Measurements from ENCODE around the gene PLCB3.

PLCB3 gene

DNA sequence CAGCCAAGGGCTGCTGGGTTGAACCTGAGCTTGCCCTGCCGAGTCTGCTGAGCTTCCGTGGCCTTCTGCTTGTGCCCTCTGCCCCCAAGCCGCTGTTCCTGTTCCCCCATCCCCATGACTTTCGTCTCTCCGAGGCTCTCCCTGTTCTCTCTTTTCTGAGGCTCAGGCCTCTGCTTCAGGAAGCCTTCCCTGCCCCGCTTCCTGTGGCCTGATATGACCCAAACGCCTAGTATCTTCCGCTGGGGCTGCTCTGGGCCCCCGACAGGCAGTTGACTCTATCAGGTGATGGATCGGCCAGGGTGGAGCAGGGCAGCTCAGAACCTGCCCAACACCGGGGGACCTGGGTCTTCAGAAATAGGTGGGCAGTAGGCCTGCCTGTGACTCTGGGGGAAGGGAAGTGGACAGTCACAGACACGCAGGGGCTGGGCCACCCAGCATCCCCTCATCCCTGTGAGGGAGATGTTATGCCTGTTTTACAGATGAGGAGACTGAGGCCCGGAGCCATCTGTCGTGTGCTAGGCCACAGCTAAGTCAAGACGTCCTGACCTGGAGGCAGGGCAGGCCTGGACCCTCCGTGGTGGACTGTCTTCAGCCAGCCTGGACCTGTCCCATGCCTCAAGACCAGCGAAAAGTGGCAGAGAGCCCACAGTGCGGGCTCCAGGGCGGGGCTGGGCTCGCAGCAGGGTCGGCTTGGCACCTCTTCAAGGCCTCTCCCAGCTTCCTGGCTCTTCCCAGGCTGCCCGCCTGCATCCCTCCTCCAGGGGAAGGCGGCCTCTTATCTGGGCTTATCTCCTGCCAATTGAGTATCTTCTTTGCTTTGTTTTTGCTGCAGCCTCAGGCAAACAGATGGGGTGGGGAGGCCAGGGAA lies 16.9 kb downstream of the PLCB3 start:
- DNase-seq = no peak

DNA sequence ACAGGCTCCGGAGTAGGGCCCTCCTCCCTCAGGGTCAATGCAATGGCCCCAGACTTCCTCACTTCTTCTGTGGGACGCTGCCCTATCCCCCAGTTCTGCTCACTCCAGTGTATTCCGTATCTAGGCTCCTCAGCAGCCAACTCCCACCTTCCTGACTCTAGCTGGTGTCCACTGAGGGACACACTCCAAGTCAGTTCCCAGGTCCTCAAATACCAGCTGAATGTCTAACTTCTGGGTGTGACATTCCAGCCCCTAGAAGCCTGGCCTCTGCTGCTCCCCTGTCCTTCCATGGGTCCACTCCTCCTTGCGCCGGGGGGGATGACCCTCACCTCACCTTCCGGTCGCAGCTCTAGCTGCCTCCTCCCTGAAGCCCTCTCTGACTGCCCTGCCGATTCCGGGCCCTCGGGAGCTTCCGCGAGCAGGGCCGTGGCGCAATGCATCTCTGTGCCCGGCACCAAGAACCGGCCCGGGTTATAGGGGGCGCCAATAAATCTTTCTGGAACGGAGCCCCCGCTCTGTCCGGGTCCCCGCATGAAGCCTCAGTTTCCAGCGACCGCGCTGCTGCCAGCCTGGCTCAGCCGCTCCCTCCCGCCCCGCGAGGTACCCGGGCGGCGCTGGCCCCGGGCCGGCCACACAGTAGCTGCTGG lies 17.7 kb downstream of the PLCB3 start:
- DNase-seq = peak; percentile 45 to 65

DNA sequence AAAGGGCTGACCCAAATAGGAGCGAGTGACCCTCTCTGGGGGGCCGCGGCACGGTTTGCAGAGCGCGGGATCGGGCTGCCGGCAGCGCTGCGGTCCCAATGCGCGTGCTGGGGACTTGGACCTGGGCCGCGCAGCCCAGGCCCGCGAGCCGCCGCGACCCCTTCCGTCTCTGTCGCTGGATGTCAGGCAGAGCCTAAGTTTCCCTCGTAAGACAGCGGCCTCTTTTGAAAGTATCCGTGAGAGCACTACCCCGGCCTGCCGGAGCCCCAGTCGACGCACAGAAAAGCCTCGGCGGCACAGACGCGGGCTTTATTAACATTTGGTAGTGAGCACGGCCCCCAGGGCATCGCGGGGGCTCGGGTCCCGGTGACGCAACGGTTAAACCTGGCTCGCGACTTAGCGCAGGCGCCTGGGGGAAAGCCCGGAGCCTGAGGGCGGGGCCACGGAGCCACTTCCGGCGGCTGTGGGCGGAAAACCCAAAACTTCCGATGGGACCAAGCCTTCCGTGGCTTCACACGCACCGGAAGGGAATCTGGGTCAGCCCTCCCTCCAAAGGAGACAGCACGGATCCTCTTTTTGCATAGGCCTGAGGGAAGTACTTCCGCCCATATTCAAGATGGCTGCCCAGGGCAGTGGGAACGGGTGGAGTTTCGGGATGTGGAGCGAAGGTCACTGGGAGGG lies 18.4 kb downstream of the PLCB3 start:
- DNase-seq = peak; percentile 99

DNA sequence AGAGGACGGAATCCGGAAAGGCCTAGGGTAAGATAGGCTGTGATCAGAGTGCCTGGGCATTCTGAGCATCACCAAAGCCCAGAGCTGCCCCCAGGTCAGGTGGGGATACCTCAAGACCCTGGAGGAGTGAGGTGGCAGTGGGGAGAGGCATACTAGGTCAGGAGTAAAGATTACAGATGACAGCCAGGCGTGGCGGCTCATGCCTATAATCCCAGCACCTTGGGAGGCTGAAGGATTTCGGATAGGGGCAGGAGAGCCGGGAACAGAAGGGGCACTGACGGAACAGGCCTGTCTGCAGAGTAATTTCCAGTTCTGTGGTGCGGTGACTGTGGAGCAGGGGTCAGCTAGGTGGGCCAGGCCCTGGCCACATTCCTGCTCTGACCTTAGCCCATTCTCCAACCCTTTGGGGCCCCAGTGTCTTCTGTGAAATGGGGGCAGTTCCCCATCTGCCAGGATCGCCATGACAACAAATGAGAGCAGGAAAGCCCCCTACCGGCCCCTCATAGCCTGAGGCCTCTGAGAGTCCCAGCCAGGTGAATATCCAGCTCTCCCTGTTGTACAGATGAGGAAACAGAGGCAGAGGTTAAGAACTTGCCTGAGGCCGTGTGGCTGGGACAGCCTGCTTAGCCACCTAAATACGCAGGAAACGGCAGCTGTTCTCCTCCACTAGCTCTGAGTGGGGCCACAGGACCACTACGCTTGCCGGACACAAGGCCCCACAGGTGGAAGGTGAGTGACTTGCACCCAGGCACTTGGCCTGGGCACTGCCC lies 23.9 kb downstream of the PLCB3 start:
- no peak for DNase-seq

DNA sequence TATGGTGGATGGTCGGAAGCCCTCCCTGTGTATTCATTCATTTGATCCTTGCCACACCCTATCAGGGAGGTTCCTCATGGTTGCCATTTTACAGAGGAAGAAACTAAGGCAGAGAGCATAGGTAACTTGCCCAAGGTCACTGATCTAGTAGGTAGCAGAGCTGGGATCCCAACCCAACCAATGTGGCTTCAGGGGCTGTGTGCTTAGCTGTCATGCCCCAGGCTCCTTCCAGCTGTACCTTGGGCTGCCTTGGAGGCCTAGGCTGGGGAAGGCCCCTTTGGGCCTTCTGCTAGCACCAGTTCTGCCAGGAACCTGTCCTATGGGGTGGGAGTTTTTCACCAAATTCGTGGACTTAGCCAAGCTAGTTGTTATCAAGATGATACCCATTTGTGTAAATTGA lies 24.5 kb downstream of the PLCB3 start:
- no peak for DNase-seq

DNA sequence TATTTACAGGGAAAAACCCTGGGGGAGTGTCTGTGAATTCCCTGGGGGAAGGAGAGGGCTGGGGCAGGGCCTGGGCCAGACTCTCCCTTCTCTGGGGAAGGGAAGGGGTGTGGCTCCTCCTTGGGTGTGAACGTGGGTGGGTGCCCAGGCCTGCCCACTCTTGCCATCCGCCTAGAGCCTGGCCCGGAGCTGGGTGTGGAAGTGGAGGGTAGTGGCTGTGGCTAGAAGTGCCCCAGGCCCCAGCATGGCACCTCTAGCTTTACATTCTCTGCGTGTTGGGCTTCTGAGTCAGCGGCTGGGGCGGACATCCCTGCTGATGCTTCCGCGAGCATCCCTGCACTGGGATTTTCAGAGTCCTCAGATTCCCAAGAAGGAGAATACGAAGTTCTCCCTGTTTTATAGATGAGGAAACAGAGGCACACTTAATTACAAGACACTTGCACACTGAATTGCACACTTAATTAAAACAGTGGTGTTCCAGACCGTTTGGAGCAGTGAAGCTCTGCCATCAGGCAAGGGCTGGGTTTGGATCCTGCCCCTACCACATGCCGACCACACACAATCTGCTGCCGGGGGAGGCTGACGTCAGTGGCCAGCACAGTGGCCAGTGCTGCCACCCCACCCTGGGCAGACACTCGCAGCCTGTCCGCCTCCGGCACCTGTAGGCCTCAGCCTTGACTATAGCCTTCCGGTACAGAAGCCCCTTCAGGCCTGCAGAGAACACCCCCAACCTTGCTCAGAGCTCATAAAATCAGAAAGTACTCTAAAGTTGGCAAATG lies 25.5 kb downstream of the PLCB3 start:
- DNase-seq = no peak

DNA sequence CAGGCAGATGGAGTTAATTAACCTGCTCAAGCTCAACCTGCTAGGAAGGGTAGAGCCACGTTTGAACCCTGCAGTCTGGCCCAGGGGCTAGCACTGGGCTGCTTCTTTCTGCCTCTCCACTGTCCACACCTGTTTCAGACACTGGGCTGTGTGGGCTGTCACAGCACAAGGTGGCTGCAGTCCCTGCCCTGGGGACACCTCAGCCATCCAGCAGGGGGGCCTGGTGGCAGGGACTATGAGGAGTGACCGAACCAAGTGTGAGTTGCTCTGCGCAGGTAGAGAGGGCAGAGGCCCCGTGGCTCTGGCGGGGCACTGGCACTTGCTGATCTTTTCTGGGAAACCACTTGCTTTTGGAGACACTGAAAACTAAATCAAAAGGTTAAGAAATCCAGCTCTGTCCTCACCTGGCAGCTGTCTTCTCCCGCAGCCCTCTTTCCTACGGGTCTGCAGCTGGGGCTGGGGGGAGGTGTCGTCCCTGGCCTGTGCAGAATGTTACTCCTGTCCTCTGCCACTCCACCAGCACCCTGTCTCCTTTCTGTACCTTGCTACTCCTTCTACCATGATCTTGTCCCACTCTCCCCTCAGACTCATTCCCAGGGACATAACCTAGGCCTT lies 27.4 kb downstream of the PLCB3 start:
- DNase-seq = no peak

DNA sequence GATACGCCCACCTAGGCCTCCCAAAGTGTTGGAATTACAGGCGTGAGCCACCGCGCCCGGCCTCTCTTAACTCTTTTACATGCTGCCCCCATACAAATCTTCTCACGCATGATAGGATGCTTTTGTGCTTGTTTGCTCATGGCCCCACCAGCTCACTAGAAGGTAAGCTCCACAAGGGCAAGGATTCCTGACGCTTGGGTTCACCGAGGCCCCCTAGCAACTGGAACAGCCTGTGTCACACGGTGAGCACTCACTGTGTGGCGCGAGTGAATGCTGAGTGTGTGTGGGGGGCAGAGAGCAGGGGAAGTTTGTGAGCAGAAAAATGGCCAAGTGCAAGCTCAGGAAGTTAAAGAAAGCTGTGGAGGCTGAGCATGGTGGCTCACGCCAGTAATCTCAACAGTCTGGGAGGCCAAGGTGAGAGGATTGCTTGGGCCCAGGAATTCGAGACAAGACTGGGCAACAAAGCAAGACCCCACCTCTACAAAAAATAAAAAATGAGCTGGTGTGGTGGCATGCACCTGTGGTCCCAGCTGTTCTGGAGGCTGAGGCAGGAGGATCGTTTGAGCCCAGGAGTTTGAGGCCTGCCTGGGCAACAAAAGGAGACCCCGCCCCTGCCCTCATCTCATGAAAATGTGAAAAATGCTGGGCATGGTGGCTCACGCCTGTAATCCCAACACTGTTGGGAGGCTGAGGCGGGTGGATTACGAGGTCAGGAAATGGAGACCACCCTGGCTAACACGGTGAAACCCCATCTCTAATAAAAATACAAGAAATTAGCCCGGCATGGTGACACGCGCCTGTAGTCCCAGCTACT lies 30.8 kb downstream of the PLCB3 start:
- DNase-seq = no peak

DNA sequence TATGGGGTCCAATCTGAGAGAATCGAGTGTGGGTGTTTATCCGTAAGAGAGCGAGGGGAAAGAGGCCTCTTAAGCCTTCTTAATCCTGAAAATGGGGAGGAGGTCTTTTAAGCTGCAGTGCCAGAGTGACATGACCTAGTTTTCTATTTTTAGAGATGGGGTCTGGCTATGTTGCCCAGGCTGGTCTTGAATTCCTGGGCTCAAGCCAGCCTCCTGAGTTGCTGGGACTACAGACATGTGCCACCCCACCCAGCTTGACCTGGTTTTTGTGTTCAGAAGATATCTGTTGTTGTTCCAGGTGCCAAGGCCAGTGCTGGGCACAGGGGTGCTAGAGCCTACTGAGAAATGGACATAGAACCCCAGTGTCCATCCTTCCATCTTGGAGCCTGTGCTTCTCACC lies 31.8 kb downstream of the PLCB3 start:
- no peak for DNase-seq

DNA sequence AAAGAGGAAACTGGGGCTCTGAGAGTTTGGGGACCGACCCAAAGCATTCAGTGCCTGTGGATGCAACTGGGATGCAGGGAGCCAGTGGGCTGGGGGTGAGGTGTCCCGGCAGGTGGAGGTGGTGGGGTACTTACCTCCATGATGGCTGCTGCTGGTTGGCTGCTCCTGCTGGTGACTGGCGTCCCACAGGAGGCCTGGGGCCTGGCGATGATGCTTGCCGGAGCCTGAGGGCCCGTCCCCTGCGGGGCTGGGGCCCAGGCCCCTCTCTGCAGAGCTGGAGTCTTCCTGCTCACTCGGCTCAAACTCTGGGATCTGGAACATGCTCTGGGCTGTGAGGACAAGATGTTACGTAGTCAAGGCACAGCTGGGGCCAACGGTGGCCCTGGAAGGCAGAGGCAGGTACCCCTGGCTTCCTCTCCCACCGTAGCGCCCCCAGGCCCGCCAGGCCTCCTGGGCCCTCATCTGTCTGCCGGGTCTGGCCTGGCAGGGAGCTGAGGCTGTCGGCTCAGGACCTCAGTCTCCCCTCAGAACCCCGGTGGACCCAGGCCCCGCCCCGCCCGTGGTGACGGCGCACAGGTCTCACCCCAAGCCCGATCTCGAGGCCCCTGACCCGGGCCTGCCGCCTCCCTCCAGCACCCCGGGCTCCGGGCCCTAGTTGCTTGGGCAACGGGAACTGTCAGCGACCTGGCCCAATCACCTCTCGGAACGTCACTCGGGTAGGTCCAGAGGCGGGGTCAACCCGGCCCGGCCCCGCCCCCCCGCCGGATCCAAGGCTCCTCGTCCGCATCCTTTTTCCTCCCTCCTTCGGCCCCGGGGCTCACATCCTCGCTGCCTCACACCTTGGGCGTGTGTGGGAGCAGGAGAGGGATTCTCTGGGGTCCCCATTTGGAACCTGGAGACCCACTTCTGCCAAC lies 33.0 kb downstream of the PLCB3 start, which contains the start of gene BAD:
TSS of gene BAD (minus strand) at position 618 of the 914 bp plus-strand sequence. CDS start at position 321, 297 bp downstream.
- DNase-seq = peak; percentile 94 to 95

DNA sequence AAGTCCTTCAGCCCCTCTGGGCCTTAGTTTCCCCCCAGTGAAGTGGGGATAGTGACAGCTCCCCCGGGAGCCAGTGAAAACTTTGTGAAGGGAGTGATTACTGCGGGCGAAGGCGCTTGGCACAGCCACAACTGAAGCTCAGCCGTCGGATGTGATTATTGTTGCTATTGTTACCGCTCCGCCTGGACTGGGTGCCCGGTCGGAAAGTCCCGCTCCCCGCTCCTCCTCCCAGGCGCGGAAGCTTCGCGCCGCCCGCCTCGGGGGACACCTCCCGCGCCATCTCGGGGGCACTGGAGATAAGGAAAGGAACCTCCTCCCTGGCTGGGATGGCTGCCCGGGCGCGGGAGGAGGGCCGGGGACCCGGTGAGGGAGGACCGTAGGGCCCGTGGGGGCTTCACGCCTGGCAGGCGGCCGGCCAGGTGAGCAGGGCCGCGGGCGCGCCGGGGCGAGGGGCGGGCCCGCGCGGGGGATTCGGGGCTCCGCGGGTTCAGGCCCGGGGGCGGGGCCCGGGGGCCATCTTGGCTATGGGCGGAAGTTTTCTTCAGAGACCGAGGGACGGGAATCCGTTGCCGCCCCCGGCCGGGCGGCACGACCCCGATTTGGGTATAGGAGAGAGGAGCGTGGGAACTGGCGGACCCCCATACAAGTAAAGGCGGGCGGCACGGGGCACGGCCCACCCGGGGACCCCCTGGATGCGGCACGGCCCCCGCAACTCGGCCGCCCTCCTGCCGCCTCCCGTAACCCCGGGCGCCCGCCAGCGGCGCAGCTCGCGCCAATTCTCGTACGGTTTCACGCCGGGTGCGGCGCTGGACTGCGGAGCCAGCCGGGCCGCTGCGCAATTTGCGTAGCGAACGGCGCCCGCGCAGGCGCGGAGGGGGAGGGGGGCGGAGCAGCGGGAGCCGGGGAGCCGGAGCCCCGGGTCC lies 33.9 kb downstream of the PLCB3 start, which contains the start of gene GPR137:
TSS of gene GPR137 (plus strand) at position 887 of the 923 bp plus-strand sequence. CDS start 677 bp downstream, outside the sequence.
- peak; percentile 93 for DNase-seq

DNA sequence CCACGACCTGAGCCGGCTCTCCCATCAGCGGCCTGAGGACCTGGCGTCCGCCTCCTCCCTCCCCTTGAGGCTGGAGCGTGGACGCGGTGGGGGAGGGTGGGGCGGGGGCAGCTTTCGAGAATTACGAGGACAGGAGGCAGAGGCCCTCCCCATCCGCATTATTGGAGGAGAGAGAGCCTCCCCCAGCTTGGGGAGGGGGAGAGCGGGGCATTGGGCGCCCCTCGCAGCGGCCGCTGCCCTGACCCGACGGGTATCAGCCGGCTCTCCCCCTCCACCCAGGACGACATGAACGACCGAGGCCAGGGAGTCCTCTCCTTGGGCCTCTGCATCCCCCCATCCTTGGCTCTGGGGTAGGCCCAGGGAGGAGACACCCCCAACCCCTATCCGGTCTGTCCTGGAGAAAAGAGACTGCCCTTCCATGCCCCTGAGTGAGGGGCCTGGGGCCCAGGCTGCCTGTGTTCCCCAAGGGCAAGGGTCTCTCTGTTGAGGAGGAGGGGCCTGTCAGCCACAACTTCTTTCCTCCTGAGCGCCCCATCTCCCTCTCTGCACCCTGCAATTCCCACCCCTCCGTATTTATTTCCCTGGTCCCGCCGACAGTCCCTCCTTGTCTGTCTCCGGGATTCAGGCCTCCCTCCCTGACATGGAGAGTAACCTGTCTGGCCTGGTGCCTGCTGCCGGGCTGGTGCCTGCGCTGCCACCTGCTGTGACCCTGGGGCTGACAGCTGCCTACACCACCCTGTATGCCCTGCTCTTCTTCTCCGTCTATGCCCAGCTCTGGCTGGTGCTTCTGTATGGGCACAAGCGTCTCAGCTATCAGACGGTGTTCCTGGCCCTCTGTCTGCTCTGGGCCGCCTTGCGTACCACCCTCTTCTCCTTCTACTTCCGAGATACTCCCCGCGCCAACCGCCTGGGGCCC lies 34.8 kb downstream of the PLCB3 start:
- DNase-seq = no peak

DNA sequence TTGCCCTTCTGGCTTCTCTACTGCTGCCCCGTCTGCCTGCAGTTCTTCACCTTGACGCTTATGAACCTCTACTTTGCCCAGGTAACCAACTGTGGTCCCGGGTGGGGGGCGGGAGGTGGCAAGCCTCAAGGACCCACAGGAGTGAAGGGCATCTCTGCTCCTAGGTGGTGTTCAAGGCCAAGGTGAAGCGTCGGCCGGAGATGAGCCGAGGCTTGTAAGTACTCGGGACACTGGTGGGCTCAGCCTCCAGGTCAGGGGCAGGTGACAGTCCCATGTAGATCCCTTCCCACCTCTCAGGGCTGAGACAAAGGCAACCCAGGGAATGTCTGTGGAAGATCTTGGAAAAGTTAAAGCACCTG lies 35.5 kb downstream of the PLCB3 start:
- no peak for DNase-seq

DNA sequence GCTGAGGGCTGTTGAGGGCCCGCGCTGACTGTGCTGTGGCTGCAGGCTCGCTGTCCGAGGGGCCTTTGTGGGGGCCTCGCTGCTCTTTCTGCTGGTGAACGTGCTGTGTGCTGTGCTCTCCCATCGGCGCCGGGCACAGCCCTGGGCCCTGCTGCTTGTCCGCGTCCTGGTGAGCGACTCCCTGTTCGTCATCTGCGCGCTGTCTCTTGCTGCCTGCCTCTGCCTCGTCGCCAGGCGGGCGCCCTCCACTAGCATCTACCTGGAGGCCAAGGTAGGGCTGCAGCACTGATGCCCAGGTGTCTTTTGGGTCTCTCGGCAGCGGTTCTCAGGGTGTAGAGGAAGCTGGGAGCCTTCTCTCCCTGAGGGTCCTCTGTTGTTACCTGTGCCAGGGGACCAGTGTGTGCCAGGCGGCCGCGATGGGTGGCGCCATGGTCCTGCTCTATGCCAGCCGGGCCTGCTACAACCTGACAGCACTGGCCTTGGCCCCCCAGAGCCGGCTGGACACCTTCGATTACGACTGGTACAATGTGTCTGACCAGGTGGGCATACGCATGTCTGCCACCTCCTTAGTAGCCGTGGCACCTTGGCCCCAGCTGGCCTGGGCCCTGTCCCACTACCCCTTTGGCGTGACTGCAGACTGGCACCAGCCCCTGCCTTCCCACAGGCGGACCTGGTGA lies 36.5 kb downstream of the PLCB3 start:
- no peak for DNase-seq

DNA sequence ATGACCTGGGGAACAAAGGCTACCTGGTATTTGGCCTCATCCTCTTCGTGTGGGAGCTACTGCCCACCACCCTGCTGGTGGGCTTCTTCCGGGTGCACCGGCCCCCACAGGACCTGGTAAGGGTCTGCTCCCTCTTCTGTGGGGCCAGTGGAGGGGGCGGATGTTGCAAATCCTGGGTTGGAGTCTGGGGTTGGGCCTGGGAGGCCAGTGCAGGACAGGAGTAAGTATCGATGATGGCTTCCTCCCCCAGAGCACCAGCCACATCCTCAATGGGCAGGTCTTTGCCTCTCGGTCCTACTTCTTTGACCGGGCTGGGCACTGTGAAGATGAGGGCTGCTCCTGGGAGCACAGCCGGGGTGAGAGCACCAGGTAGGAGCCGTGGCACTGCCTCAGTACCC lies 37.0 kb downstream of the PLCB3 start:
- no peak for DNase-seq

DNA sequence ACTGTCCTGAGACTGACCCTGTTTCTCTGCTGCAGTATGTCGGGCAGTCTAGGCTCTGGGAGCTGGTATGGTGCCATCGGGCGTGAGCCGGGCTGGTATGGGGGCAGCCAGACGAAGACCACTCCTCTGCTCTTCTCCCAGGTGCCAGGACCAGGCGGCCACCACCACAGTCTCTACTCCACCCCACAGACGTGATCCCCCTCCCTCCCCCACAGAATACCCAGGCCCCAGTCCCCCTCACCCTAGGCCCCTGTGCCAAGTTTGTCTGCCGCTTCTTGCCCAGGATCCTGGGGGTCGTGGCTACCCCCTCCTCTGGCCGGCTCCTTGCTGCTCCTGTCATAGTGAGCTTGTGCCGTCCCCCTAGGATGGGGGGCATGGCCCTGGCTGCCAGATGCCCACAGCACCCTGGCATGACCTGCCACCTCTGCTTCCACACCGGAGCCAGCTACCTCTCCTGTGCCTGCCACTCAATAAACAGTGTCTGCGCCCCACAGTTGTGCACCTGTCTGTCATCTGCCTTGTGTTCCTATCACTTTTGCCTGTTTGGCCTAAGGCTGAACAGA lies 37.8 kb downstream of the PLCB3 start:
- DNase-seq = no peak

Data from stimulated activated CD4-positive, alpha-beta T cell treated with anti-CD3 and anti-CD28 coated beads, Interleukin-2, amount 100 ng/mL, for 24 hours (primary cell).